H1 (cell line): ENCODE data around the gene PDE4C. TPM values are rescaled to one million over a fixed set of nuclear protein-coding genes. Genes with fewer than 3 reads are reported as not detected.

Experiments used
- CTCF ChIA-PET: fragments of 300-600 bp; sonication (Branson Sonifier 250); formaldehyde crosslinking; loops from one replicate; lab custom pipeline; 2021; ENCODE audit not compliant: partially characterized antibody; lab: Charles Lee
- POLR2A ChIA-PET: fragments of 300-600 bp; sonication (Branson Sonifier 250); formaldehyde crosslinking; loops from one replicate; lab custom pipeline; 2021; ENCODE audit warnings: inconsistent platforms; ENCODE audit not compliant: partially characterized antibody; lab: Charles Lee
- DNase-seq, 2 experiments: peaks; one replicate each; pipeline versions ENCODE4 v3.0.0 to v3.0.0-alpha.2; 2010 to 2022; ENCODE audit warnings: low spot score in 2 of 2, low read depth in 1 of 2, mixed read lengths in 1 of 2
- FAIRE-seq: peaks from 2 replicates; lab custom pipeline; 2011; peaks lifted over from hg19 to GRCh38; lab: Jason Lieb, UNC
- H2AFZ ChIP-seq: 2 replicates; pipeline ENCODE4 v1.8.1; 2012; ENCODE audit warnings: low read length, inconsistent platforms
- H2AK5ac ChIP-seq: 2 replicates; pipeline ENCODE4 v1.6.1; 2013; ENCODE audit warnings: low read depth, low read length
- H2BK120ac ChIP-seq: replicated peaks from 2 replicates; pipeline ENCODE3; 2013; ENCODE audit warnings: low read depth, low read length, inconsistent platforms
- H2BK12ac ChIP-seq: 2 replicates; pipeline ENCODE4 v1.6.1; 2013; ENCODE audit warnings: low read depth, low read length
- H2BK15ac ChIP-seq: 2 replicates; pipeline ENCODE4 v1.6.1; 2013; ENCODE audit warnings: low read length
- H2BK20ac ChIP-seq: 2 replicates; pipeline ENCODE4 v1.6.1; 2013; ENCODE audit warnings: low read length
- H2BK5ac ChIP-seq: 2 replicates; pipeline ENCODE4 v1.6.1; 2013; ENCODE audit warnings: low read depth, low read length
- H3K14ac ChIP-seq: 2 replicates; pipeline ENCODE4 v1.6.1; 2013; ENCODE audit warnings: inconsistent platforms; ENCODE audit not compliant: insufficient read length
- H3K18ac ChIP-seq: 2 replicates; pipeline ENCODE4 v1.6.1; 2013; ENCODE audit warnings: low read length; ENCODE audit errors: extremely low read depth
- H3K23ac ChIP-seq: 2 replicates; pipeline ENCODE4 v1.6.1; 2013; ENCODE audit warnings: inconsistent platforms; ENCODE audit not compliant: insufficient read length
- H3K23me2 ChIP-seq: 2 replicates; pipeline ENCODE4 v1.6.1; 2013; ENCODE audit warnings: low read depth, low read length
- H3K27ac ChIP-seq: 2 replicates; pipeline ENCODE4 v1.6.1; 2011; ENCODE audit warnings: low read depth, low read length, inconsistent platforms
- H3K27me3 ChIP-seq, 4 experiments: replicated peaks in 1 of 4; 1 replicate in 1 of 4; 2 replicates in 3 of 4; pipeline versions ENCODE4 v1.6.1 to v1.8.1; 2011 to 2013; ENCODE audit warnings: low read length in 3 of 4, mild to moderate bottlenecking in 3 of 4, inconsistent platforms in 2 of 4, mixed read lengths in 2 of 4, moderate library complexity in 1 of 4; ENCODE audit not compliant: control insufficient read depth in 3 of 4, insufficient read depth in 3 of 4; ENCODE audit errors: extremely low read depth in 1 of 4
- H3K36me3 ChIP-seq, 4 experiments: 2 replicates each; pipeline versions ENCODE4 v1.6.1 to v1.8.1; 2011 to 2013; ENCODE audit warnings: mild to moderate bottlenecking in 4 of 4, low read length in 3 of 4, moderate library complexity in 2 of 4, control low read depth in 1 of 4, inconsistent platforms in 1 of 4; ENCODE audit not compliant: insufficient read depth in 4 of 4, control insufficient read depth in 2 of 4
- H3K4ac ChIP-seq: replicated peaks from 2 replicates; pipeline ENCODE3; 2013; ENCODE audit warnings: low read length, low read depth, mixed read lengths, inconsistent platforms; ENCODE audit not compliant: insufficient read length
- H3K4me1 ChIP-seq, 4 experiments: replicated peaks in 1 of 4; 1 replicate in 1 of 4; 2 replicates in 3 of 4; pipeline versions ENCODE4 v1.6.1 to v1.8.1; 2011 to 2013; ENCODE audit warnings: low read length in 3 of 4, inconsistent platforms in 2 of 4, mixed read lengths in 1 of 4; ENCODE audit not compliant: insufficient read depth in 4 of 4, control insufficient read depth in 3 of 4
- H3K4me2 ChIP-seq, 2 experiments: 2 replicates each; pipeline versions ENCODE4 v1.6.1 to v1.8.1; 2011 to 2013; ENCODE audit warnings: low read depth in 2 of 2, low read length in 2 of 2, control low read depth in 1 of 2, inconsistent platforms in 1 of 2, mild to moderate bottlenecking in 1 of 2; ENCODE audit not compliant: insufficient read depth in 1 of 2
- H3K4me3 ChIP-seq, 4 experiments: fragments of 200-600, 300-600 bp in 1 of 4; sonication (generic), shearing (Covaris generic), sonication (Bioruptor Twin) in 1 of 4; 2 replicates each; pipeline versions ENCODE4 v1.5.1 to v1.8.1; 2011 to 2016; ENCODE audit warnings: low read length in 4 of 4, low read depth in 3 of 4, control low read depth in 2 of 4, inconsistent platforms in 2 of 4, mild to moderate bottlenecking in 2 of 4, mixed read lengths in 1 of 4, moderate library complexity in 1 of 4; ENCODE audit not compliant: insufficient read depth in 2 of 4; ENCODE audit errors: extremely low read depth in 1 of 4
- H3K56ac ChIP-seq: replicated peaks from 2 replicates; pipeline ENCODE3; 2013; ENCODE audit warnings: low read depth, mild to moderate bottlenecking, mixed read lengths, low read length, inconsistent platforms; ENCODE audit not compliant: insufficient read length
- H3K79me1 ChIP-seq: 2 replicates; pipeline ENCODE4 v1.6.1; 2013; ENCODE audit warnings: low read depth, low read length, control low read depth
- H3K79me2 ChIP-seq, 2 experiments: 2 replicates each; pipeline versions ENCODE4 v1.6.1 to v1.8.1; 2012 to 2013; ENCODE audit warnings: low read length in 2 of 2, mild to moderate bottlenecking in 2 of 2, inconsistent platforms in 1 of 2; ENCODE audit not compliant: insufficient read depth in 2 of 2, control insufficient read depth in 1 of 2
- H3K9ac ChIP-seq, 4 experiments: replicated peaks in 1 of 4; 1 replicate in 1 of 4; 2 replicates in 3 of 4; pipeline versions ENCODE4 v1.6.1 to v1.8.1; 2011 to 2013; ENCODE audit warnings: low read depth in 3 of 4, low read length in 3 of 4, control low read depth in 2 of 4, mild to moderate bottlenecking in 2 of 4, moderate library complexity in 2 of 4, inconsistent platforms in 1 of 4; ENCODE audit errors: extremely low read depth in 1 of 4
- H3K9me3 ChIP-seq, 2 experiments: 2 replicates each; pipeline versions ENCODE4 v1.6.1 to v1.8.1; 2012 to 2013; ENCODE audit warnings: mild to moderate bottlenecking in 2 of 2, moderate library complexity in 2 of 2, control low read depth in 1 of 2, inconsistent platforms in 1 of 2, low read depth in 1 of 2, low read length in 1 of 2, mixed read lengths in 1 of 2; ENCODE audit not compliant: insufficient read depth in 2 of 2
- H4K20me1 ChIP-seq, 2 experiments: replicated peaks in 1 of 2; 2 replicates each; pipeline versions ENCODE3 to v1.8.1; 2011 to 2013; ENCODE audit warnings: inconsistent platforms in 2 of 2, low read length in 2 of 2, mild to moderate bottlenecking in 1 of 2; ENCODE audit not compliant: insufficient read depth in 2 of 2, control insufficient read depth in 1 of 2
- H4K5ac ChIP-seq: 2 replicates; pipeline ENCODE4 v1.6.1; 2013; ENCODE audit warnings: low read length, low read depth, mixed read lengths, inconsistent platforms; ENCODE audit not compliant: insufficient read length
- H4K8ac ChIP-seq: 2 replicates; pipeline ENCODE4 v1.8.0; 2013; ENCODE audit warnings: mild to moderate bottlenecking, moderate library complexity, low read length, inconsistent platforms; ENCODE audit not compliant: insufficient read depth; ENCODE audit errors: extremely low read depth
- H4K91ac ChIP-seq: replicated peaks from 2 replicates; pipeline ENCODE3; 2013; ENCODE audit warnings: low read length, mixed read lengths, inconsistent platforms; ENCODE audit not compliant: insufficient read length
- CBX5 ChIP-seq: fragments of 300-800, 300-1000 bp; sonication (generic); IDR thresholded peaks from 2 replicates; pipeline ENCODE4 v1.7.1; 2016; ENCODE audit warnings: antibody characterized with exemption, low read length, low read depth
- POLR2A ChIP-seq, 2 experiments: IDR thresholded peaks; 1 replicate in 1 of 2; 2 replicates in 1 of 2; pipeline ENCODE4 v1.6.1; 2011; ENCODE audit warnings: low read depth in 2 of 2, low read length in 2 of 2, mild to moderate bottlenecking in 2 of 2; ENCODE audit errors: control extremely low read depth in 1 of 2
- WGBS, 2 experiments: shearing (Covaris generic) in 1 of 2; methylation state at CpG; one replicate each; pipeline versions ENCODE4 v1.1.6 to v1.1.7; 2013 to 2015; ENCODE audit warnings: low lambda C conversion rate in 2 of 2, mixed read lengths in 2 of 2, inconsistent platforms in 1 of 2, low coverage in 1 of 2, missing lambda C conversion rate in 1 of 2; ENCODE audit not compliant: insufficient replicate concordance in 2 of 2, insufficient coverage in 1 of 2, insufficient read length in 1 of 2; ENCODE audit errors: extremely low coverage in 1 of 2, missing lambda C conversion rate in 1 of 2; 5-methylcytosine and 5-hydroxymethylcytosine counted together
- polyA plus RNA-seq, 7 experiments: library from polyadenylated mRNA; depleted of rRNA in 3 of 7; stranded (reverse) in 5 of 7; unstranded in 2 of 7; fragments of >200 nt in 5 of 7; fragments of 200-250 nt in 2 of 7; gene quantifications; 1 replicate in 5 of 7; 2 replicates in 1 of 7; 4 replicates in 1 of 7; pipeline versions ENCODE4 v1.2.1 to v1.2.3, GENCODE V29; 2011 to 2013; ENCODE audit warnings: missing spikeins in 2 of 7, mixed read lengths in 2 of 7
- total RNA-seq: library from RNA; stranded (reverse); fragmentation: NEBNext Ultra II Directional; extraction: Animal tissue kit (Norgen Biotek cat#: 25700); gene quantifications from 2 replicates; pipeline ENCODE4 v1.2.1, GENCODE V29; 2021

Gene PDE4C
- total and polyA plus RNA-seq, 2 of the 8 experiments (the other 6 are each of a cell fraction or from before 2014, with no cell fraction given), result 2.7 to 3.1 TPM

DNA sequence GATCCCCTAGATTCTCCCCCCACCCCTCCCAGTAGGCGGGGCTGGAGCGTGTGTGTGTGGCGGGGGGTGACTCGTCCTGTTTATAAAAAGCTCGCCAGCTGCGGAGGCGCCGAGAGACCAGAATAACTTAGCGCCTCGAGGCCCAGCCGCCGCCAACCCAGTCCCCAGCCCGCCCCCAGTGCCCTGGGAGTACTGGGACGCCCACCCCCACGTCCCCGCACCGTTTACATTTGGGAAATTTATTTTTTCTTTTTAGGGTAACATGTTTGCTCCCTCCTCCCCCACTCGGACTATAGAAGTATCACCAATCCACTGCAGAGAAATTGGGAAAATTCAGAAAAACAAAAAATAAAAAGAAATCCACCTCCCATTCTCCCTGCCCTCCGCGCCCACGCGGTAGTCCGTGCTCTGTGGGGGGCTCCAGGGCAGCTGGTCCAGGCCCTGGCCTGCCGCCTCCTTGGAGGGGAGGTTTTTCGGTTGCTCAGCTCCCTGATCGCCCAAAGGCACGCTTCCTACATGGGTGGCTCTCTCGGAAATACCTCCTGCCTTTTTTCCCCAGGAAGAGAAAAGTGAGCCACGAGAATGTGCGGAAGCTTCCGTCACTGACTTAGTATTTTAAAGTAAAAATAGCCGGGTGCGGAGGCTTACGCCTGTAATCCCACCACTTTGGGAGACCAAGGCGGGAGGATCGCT, 20.9 kb downstream of the PDE4C start:
- H4K20me1 ChIP-seq, result peaks cover 1 to 13% of the 10 kb centered on the region in 2 experiments
- H3K9ac ChIP-seq, result peak overlapping the region in 3 of 4 experiments; percentile 52 to 81 (median 70); a peak in 6 of 7 replicates
- 15% methylated on average over 30 of the region's 36 CpGs; no CpG with 5 or more reads in 1 of the 2 experiments for WGBS, 2 experiments
- peak overlapping the region; percentile 90 for H4K8ac ChIP-seq
- H2BK20ac ChIP-seq, result no peak overlapping the region
- H3K79me1 ChIP-seq, result peaks cover 5% of the 10 kb centered on the region; the same call in 1 of the 2 replicates
- no peak overlapping the region for H2AFZ ChIP-seq
- H3K23me2 ChIP-seq, result peaks cover 12% of the 10 kb centered on the region
- FAIRE-seq (no peak), DNase-seq (peak in 1 of 2 experiments; percentile 67)
- H3K79me2 ChIP-seq, result 0 out of 4 replicates have a peak, but pooled peaks cover 0 to 4% of the 10 kb centered on the region in 2 experiments
- H3K27me3 ChIP-seq, result no peaks in the 10 kb centered on the region; a peak in 1 of 7 replicates
- peak overlapping the region; percentile 83 for H3K18ac ChIP-seq
- peaks cover 0 to 11% (median 7%) of the 10 kb centered on the region in 4 experiments; a peak in 5 of 7 replicates for H3K4me1 ChIP-seq
- peak overlapping the region; percentile 73 for H4K5ac ChIP-seq
- H3K9me3 ChIP-seq, result no peaks in the 10 kb centered on the region
- no peak overlapping the region for H3K23ac ChIP-seq
- H2BK12ac ChIP-seq, result no peak overlapping the region; the same call in 1 of the 2 replicates
- peak overlapping the region; percentile 87 for H2BK5ac ChIP-seq
- H3K27ac ChIP-seq, result peak overlapping the region; percentile 85
- peak overlapping the region; percentile 99 for H4K91ac ChIP-seq
- ChIA-PET CTCF (interaction anchor here (0.6 to 11.5 kb wide), 15 partner anchors 9 to 385 kb away, joined by 3 to 305 read pairs (median 4); a partner anchor contains a TSS), POLR2A (interaction anchor here (0.6 to 7.3 kb wide), 19 partner anchors 10 to 273 kb away, joined by 3 to 65 read pairs (median 6); partner anchors contain the start of genes CCDC124, JUND, MPV17L2 and PDE4C)
- H3K14ac ChIP-seq, result no peak overlapping the region
- H2BK15ac ChIP-seq, result no peak overlapping the region
- peak overlapping the region; percentile 96 for H3K4ac ChIP-seq
- H3K56ac ChIP-seq, result peak overlapping the region; percentile 90
- peak overlapping the region; percentile 51 for H2BK120ac ChIP-seq
- H3K4me2 ChIP-seq, result peak overlapping the region; percentile 78 to 79
- H3K36me3 ChIP-seq, result peaks cover 0 to under 1% (median under 1%) of the 10 kb centered on the region in 4 experiments; a peak in 3 of 8 replicates
- H3K4me3 ChIP-seq, result peak overlapping the region; percentile 43 to 83 (median 72)
- H2AK5ac ChIP-seq, result 0 out of 2 replicates have a peak overlapping the region, but pooled peaks have one; percentile 24
- TF ChIP-seq CBX5, result no peak
- TF ChIP-seq POLR2A (IDR thresholded peaks at IDR 0.05; ENCODE audit: control extremely low read depth in 1 of 2, low read depth in 2 of 2, low read length in 2 of 2), result 0 out of 3 replicates have a peak, but pooled peaks of 1 of the 2 experiments have one; percentile 59
